A673 (cell line): Measurements from ENCODE around the gene UBA1. TPM values are rescaled to one million over a fixed set of nuclear protein-coding genes. Genes with fewer than 3 reads are reported as not detected.
A peak's percentile ranks its signal among the peaks of the same experiment; 100 is the strongest.

Experiments
- BruUV-seq: library from RNA; stranded (reverse); fragments of 400-500 nt; replicated peaks from 2 replicates; lab custom pipeline; 2021; lab: Mats Ljungman, UMichigan
- CTCF ChIA-PET: fragments of 300-600 bp; sonication (Branson Sonifier 250); formaldehyde crosslinking; loops from one replicate; lab custom pipeline; 2022; ENCODE audit warnings: antibody characterized with exemption; lab: Charles Lee
- POLR2A ChIA-PET: fragments of 300-600 bp; sonication (Branson Sonifier 250); formaldehyde crosslinking; loops from one replicate; lab custom pipeline; 2022; ENCODE audit warnings: antibody characterized with exemption; ENCODE audit not compliant: low non-redundant PET; lab: Charles Lee
- DNase-seq: peaks from one replicate; pipeline ENCODE4 v3.0.0-alpha.2; 2015; ENCODE audit warnings: low spot score
- H3K27ac ChIP-seq: fragments of 200-600 bp; sonication (generic); 2 replicates; pipeline ENCODE4 v1.5.1; 2016; ENCODE audit warnings: mixed run types, low read depth, mild to moderate bottlenecking, mixed read lengths, antibody characterized with exemption, low read length; ENCODE audit not compliant: poor library complexity, severe bottlenecking
- H3K27me3 ChIP-seq: fragments of 200-600 bp; sonication (generic); replicated peaks from 2 replicates; pipeline ENCODE4 v1.6.1; 2017; ENCODE audit warnings: mixed run types, low read depth, mild to moderate bottlenecking, mixed read lengths, antibody characterized with exemption, low read length; ENCODE audit not compliant: insufficient read depth, poor library complexity
- H3K36me3 ChIP-seq: fragments of 200-600 bp; sonication (generic); 2 replicates; pipeline ENCODE4 v1.6.1; 2016; ENCODE audit warnings: mixed run types, mild to moderate bottlenecking, mixed read lengths, antibody characterized with exemption, low read length; ENCODE audit not compliant: insufficient read depth, poor library complexity, severe bottlenecking
- H3K4me1 ChIP-seq: fragments of 200-600 bp; sonication (generic); 2 replicates; pipeline ENCODE4 v1.6.1; 2017; ENCODE audit warnings: mixed run types, mild to moderate bottlenecking, mixed read lengths, antibody characterized with exemption, low read length; ENCODE audit not compliant: insufficient read depth, poor library complexity, severe bottlenecking
- H3K4me3 ChIP-seq: fragments of 200-600 bp; sonication (generic); 2 replicates; pipeline ENCODE4 v1.5.1; 2016; ENCODE audit warnings: low read depth, mixed run types, mild to moderate bottlenecking, mixed read lengths, low read length; ENCODE audit not compliant: poor library complexity, severe bottlenecking
- H3K9me3 ChIP-seq: fragments of 200-600 bp; sonication (generic); 2 replicates; pipeline ENCODE4 v1.6.1; 2016; ENCODE audit warnings: mixed run types, low read depth, mild to moderate bottlenecking, mixed read lengths, antibody characterized with exemption, low read length; ENCODE audit not compliant: poor library complexity, severe bottlenecking
- CTCF ChIP-seq: fragments of 300-800, 200-600 bp; sonication (generic); conservative IDR thresholded peaks from 2 replicates; pipeline ENCODE4 v1.5.1; 2017; ENCODE audit warnings: low read depth, mild to moderate bottlenecking, antibody characterized with exemption, low read length, moderate library complexity, mixed read lengths
- EZH2 ChIP-seq: fragments of 200-600 bp; sonication (generic); IDR thresholded peaks from 2 replicates; pipeline ENCODE4 v1.6.1; 2017; ENCODE audit warnings: borderline replicate concordance, low read depth, mild to moderate bottlenecking, mixed read lengths, antibody characterized with exemption, low read length; ENCODE audit not compliant: poor library complexity, severe bottlenecking
- intact Hi-C: fragments of 100-400 bp; cut with micrococcal nuclease; formaldehyde crosslinking; loops from one replicate; pipeline ENCODE4 v1.10.0; 2022; ENCODE audit not compliant: unreplicated experiment
- total RNA-seq: library from RNA; stranded (reverse); gene quantifications from 2 replicates; pipeline ENCODE4 v1.2.3, GENCODE V29; 2021

Gene UBA1
- total RNA-seq, 1 experiment from 2014 or later: 413 TPM

DNA sequence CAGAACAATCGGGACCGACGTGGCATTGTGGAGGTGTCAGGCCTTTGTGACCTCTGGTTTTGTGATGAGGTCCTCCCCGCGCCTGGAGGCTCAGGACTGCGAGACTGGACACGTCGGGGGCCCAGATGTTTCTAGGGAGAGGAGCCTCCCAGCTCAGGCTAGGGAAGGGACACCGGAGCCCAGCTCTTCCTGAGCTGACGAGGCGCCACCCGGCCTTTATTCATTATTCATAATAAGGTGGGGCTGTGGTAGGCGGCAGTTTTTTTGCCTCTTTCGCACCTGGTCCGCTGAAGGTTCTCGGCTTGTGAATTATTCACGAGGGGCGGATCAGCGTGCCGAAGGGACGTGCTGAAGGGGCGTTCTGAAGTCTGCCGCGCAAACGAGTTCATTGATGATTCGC lies 2.3 kb upstream of the UBA1 start:
- Histone ChIP-seq H3K27me3 (no peaks in the 10 kb centered on the region), H3K27ac (peak overlapping the region; percentile 75), H3K4me1 (peaks cover 15% of the 10 kb centered on the region), H3K4me3 (peak overlapping the region; percentile 59), H3K9me3 (no peaks in the 10 kb centered on the region), H3K36me3 (peaks cover 12% of the 10 kb centered on the region)
- no peak for TF ChIP-seq CTCF
- no peak for TF ChIP-seq EZH2
- intact Hi-C loops: loop anchor here (5.0 kb wide), 1 partner anchor 836 kb away; no protein-coding TSS in a partner anchor
- ChIA-PET POLR2A (interaction anchor here (1.0 kb wide), 1 partner anchor 26 kb away, joined by 3 read pairs; no protein-coding TSS in a partner anchor), CTCF (no interaction called here)
- no TSS peak for BruUV-seq
- DNase-seq: peak; percentile 59

DNA sequence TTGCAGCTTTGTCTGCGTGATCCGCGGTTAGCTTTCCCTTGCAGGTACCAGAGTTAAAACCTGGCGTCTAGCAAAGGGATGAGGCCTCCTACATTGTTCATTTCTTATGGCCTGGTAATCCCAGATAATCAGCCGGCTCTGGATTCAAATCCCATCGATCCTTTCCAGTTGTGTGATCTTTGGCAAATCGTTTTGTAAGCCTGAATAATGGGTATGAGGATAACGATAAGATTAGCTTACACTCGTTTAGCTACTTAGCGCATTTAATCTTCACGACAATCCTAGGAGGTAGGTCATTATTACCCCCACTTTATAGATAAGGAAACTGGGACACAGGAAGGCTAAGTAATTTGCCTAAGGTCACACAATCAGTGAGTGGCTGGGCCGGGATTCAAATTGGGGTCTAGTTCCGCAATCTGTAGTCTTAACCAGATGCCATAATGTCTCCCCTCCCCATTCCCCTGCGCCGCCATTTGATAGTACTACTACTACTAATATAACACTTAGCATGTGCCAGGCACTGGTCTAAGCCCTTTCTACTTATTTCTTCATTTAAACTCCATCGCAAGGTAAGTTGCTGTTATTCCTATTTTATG lies 1.7 kb upstream of the UBA1 start:
- intact Hi-C loops: loop anchor here (2.0 to 5.0 kb wide), 2 partner anchors 331 to 835 kb away; no protein-coding TSS in a partner anchor
- peak overlapping the region; percentile 59 for H3K4me3 ChIP-seq
- peaks cover 17% of the 10 kb centered on the region for H3K4me1 ChIP-seq
- no peak for DNase-seq
- peak overlapping the region; percentile 75 for H3K27ac ChIP-seq
- H3K36me3 ChIP-seq: peaks cover 14% of the 10 kb centered on the region
- TF ChIP-seq EZH2 (no peak), CTCF (no peak)
- CTCF ChIA-PET: no interaction called here
- POLR2A ChIA-PET: no interaction called here
- no peaks in the 10 kb centered on the region for H3K27me3 ChIP-seq
- H3K9me3 ChIP-seq: no peaks in the 10 kb centered on the region
- BruUV-seq: no TSS peak

GRCh38 chrX:47194194-47194787 lies 662 bp downstream of the UBA1 start:
- Histone ChIP-seq H3K4me1 (peaks cover 17% of the 10 kb centered on the region), H3K27me3 (no peaks in the 10 kb centered on the region), H3K36me3 (peaks cover 36% of the 10 kb centered on the region), H3K4me3 (peak overlapping the region; percentile 96), H3K9me3 (no peaks in the 10 kb centered on the region), H3K27ac (peak overlapping the region; percentile 98)
- no peak for DNase-seq
- intact Hi-C loops: loop anchor here (5.0 kb wide), 1 partner anchor 833 kb away; no protein-coding TSS in a partner anchor
- BruUV-seq: TSS peak; percentile 40
- TF ChIP-seq CTCF (no peak), EZH2 (no peak)
- ChIA-PET POLR2A (no interaction called here), CTCF (no interaction called here)
